Measurements from ENCODE around the gene EMCN. TPM values are rescaled to one million over a fixed set of nuclear protein-coding genes. Genes with fewer than 3 reads are reported as not detected.

EMCN gene
- total and polyA plus RNA-seq, 10 of the 15 experiments (the other 5 are each of a cell fraction or from before 2014, with no cell fraction given), result not detected

GRCh38 chr4:100548200-100548560 is 30.4 kb upstream of the EMCN start (continued):
- no peak for TF ChIP-seq BRCA1 (IDR thresholded peaks at IDR 0.05; ENCODE audit: low read depth, low read length)
- TF ChIP-seq RELA (IDR thresholded peaks at IDR 0.05; ENCODE audit: borderline replicate concordance, partially characterized antibody), result no peak
- no peak for TF ChIP-seq JUND (IDR thresholded peaks at IDR 0.05; ENCODE audit: low read depth, low read length)

GRCh38 chr4:100547541-100548199 is 29.8 kb upstream of the EMCN start:
- ATAC-seq, result no peak
- H4K20me1 ChIP-seq (ENCODE audit: control insufficient read depth, insufficient read depth), result no peaks in the 10 kb centered on the region
- H3K4me1 ChIP-seq (ENCODE audit: control insufficient read depth, insufficient read depth, low read length), result no peaks in the 10 kb centered on the region
- H3K9me3 ChIP-seq (replicated peaks; ENCODE audit: control insufficient read depth, insufficient read depth, low read length), result no peaks in the 10 kb centered on the region
- intact Hi-C loops (cut with micrococcal nuclease; ENCODE audit: unreplicated experiment) (no loop called here), in situ Hi-C loops (cut with MboI) (no loop called here)
- no peak overlapping the region for H2AFZ ChIP-seq (ENCODE audit: control insufficient read depth, low read depth, low read length)
- SMC1A ChIA-PET (ENCODE audit: uncharacterized antibody, unreplicated experiment), result interaction anchor here (2.8 kb wide), 1 partner anchor 21 kb away, joined by 11 read pairs; no protein-coding TSS in a partner anchor
- no peaks in the 10 kb centered on the region for H3K27me3 ChIP-seq (replicated peaks in 1 of 2; ENCODE audit: control insufficient read depth in 2 of 2, insufficient read depth in 2 of 2, low read length in 1 of 2)
- no peak overlapping the region for H3K4me3 ChIP-seq
- POLR2A ChIA-PET, result no interaction called here
- no peak for FAIRE-seq
- no peak overlapping the region for H3K9ac ChIP-seq (ENCODE audit: control insufficient read depth, insufficient read depth, low read length)
- H3K36me3 ChIP-seq (ENCODE audit: control insufficient read depth in 2 of 2, insufficient read depth in 2 of 2, low read length in 1 of 2), result no peaks in the 10 kb centered on the region
- no peak for DNase-seq (ENCODE audit: low read depth, low spot score)
- no TSS peak for BruUV-seq (replicated peaks)
- CTCF ChIA-PET, result interaction anchor here (0.7 to 1.3 kb wide), 2 partner anchors 17 to 20 kb away, joined by 3 to 4 read pairs; no protein-coding TSS in a partner anchor
- H3K4me2 ChIP-seq (ENCODE audit: control insufficient read depth, insufficient read depth), result no peak overlapping the region
- WGBS (ENCODE audit: insufficient coverage, insufficient replicate concordance, low lambda C conversion rate, missing lambda C conversion rate), result 47% methylated on average over 4 of the region's 6 CpGs
- no peaks in the 10 kb centered on the region for H3K79me2 ChIP-seq (ENCODE audit: control insufficient read depth, insufficient read depth, low read length)
- RAD21 ChIA-PET (ENCODE audit: unreplicated experiment), result no interaction called here
- H3K27ac ChIP-seq (ENCODE audit: control insufficient read depth, insufficient read depth), result no peak overlapping the region
- no peak for TF ChIP-seq EED (IDR thresholded peaks at IDR 0.05; ENCODE audit: low read depth)
- no peak for TF ChIP-seq SRF (IDR thresholded peaks at IDR 0.05; ENCODE audit: low read depth in 2 of 2, low read length in 2 of 2)
- no peak for TF ChIP-seq TCF12 (IDR thresholded peaks at IDR 0.05; ENCODE audit: low read depth, low read length)
- TF ChIP-seq ATF7 (IDR thresholded peaks at IDR 0.05; ENCODE audit: low read depth), result no peak
- TF ChIP-seq, protein P1, sequence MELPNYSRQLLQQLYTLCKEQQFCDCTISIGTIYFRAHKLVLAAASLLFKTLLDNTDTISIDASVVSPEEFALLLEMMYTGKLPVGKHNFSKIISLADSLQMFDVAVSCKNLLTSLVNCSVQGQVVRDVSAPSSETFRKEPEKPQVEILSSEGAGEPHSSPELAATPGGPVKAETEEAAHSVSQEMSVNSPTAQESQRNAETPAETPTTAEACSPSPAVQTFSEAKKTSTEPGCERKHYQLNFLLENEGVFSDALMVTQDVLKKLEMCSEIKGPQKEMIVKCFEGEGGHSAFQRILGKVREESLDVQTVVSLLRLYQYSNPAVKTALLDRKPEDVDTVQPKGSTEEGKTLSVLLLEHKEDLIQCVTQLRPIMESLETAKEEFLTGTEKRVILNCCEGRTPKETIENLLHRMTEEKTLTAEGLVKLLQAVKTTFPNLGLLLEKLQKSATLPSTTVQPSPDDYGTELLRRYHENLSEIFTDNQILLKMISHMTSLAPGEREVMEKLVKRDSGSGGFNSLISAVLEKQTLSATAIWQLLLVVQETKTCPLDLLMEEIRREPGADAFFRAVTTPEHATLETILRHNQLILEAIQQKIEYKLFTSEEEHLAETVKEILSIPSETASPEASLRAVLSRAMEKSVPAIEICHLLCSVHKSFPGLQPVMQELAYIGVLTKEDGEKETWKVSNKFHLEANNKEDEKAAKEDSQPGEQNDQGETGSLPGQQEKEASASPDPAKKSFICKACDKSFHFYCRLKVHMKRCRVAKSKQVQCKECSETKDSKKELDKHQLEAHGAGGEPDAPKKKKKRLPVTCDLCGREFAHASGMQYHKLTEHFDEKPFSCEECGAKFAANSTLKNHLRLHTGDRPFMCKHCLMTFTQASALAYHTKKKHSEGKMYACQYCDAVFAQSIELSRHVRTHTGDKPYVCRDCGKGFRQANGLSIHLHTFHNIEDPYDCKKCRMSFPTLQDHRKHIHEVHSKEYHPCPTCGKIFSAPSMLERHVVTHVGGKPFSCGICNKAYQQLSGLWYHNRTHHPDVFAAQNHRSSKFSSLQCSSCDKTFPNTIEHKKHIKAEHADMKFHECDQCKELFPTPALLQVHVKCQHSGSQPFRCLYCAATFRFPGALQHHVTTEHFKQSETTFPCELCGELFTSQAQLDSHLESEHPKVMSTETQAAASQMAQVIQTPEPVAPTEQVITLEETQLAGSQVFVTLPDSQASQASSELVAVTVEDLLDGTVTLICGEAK (IDR thresholded peaks at IDR 0.05; ENCODE audit: borderline replicate concordance), result no peak
- no peak for TF ChIP-seq PML (IDR thresholded peaks at IDR 0.05; ENCODE audit: low read length)
- TF ChIP-seq, protein P2, sequence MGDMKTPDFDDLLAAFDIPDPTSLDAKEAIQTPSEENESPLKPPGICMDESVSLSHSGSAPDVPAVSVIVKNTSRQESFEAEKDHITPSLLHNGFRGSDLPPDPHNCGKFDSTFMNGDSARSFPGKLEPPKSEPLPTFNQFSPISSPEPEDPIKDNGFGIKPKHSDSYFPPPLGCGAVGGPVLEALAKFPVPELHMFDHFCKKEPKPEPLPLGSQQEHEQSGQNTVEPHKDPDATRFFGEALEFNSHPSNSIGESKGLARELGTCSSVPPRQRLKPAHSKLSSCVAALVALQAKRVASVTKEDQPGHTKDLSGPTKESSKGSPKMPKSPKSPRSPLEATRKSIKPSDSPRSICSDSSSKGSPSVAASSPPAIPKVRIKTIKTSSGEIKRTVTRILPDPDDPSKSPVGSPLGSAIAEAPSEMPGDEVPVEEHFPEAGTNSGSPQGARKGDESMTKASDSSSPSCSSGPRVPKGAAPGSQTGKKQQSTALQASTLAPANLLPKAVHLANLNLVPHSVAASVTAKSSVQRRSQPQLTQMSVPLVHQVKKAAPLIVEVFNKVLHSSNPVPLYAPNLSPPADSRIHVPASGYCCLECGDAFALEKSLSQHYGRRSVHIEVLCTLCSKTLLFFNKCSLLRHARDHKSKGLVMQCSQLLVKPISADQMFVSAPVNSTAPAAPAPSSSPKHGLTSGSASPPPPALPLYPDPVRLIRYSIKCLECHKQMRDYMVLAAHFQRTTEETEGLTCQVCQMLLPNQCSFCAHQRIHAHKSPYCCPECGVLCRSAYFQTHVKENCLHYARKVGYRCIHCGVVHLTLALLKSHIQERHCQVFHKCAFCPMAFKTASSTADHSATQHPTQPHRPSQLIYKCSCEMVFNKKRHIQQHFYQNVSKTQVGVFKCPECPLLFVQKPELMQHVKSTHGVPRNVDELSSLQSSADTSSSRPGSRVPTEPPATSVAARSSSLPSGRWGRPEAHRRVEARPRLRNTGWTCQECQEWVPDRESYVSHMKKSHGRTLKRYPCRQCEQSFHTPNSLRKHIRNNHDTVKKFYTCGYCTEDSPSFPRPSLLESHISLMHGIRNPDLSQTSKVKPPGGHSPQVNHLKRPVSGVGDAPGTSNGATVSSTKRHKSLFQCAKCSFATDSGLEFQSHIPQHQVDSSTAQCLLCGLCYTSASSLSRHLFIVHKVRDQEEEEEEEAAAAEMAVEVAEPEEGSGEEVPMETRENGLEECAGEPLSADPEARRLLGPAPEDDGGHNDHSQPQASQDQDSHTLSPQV (IDR thresholded peaks at IDR 0.05), result no peak
- TF ChIP-seq YY1 (IDR thresholded peaks at IDR 0.05; ENCODE audit: low read depth, low read length), result no peak
- no peak for TF ChIP-seq HSF1 (IDR thresholded peaks at IDR 0.05; ENCODE audit: low read depth, low read length)
